Left ventricle myocardium inferior (tissue), 1 donor: ENCODE measurements around the gene C1QTNF12. TPM values are rescaled to one million over a fixed set of nuclear protein-coding genes. Genes with fewer than 3 reads are reported as not detected.

ENCODE experiments used
- DNase-seq: peaks from one replicate; pipeline ENCODE4 v3.0.0-alpha.2; 2020
- H3K27ac ChIP-seq: fragments of 200-600 bp; replicated peaks from 2 replicates; pipeline ENCODE4 v1.8.0; 2021
- H3K27me3 ChIP-seq: fragments of 200-600 bp; 2 replicates; pipeline ENCODE4 v1.8.0; 2021; ENCODE audit warnings: low read depth
- H3K36me3 ChIP-seq: fragments of 200-600 bp; 2 replicates; pipeline ENCODE4 v1.8.0; 2021
- H3K4me1 ChIP-seq: fragments of 200-600 bp; 2 replicates; pipeline ENCODE4 v1.8.0; 2021
- H3K4me3 ChIP-seq: fragments of 200-600 bp; 2 replicates; pipeline ENCODE4 v1.8.0; 2021; ENCODE audit warnings: mild to moderate bottlenecking, moderate library complexity
- H3K9me3 ChIP-seq: fragments of 200-600 bp; replicated peaks from 2 replicates; pipeline ENCODE4 v1.8.0; 2021
- intact Hi-C: fragments of 100-400 bp; cut with micrococcal nuclease; formaldehyde crosslinking; loops from one replicate; pipeline ENCODE4 v1.11.0; 2022
- total RNA-seq: library from RNA; stranded (reverse); fragmentation: NEBNext Ultra II Directional; extraction: Animal tissue kit (Norgen Biotek cat#: 25700); gene quantifications from one replicate; pipeline ENCODE4 v1.2.1, GENCODE V29; 2021
- TF ChIP-seq, protein P1 (sequence below): fragments of 200-600 bp; IDR thresholded peaks from 2 replicates; pipeline ENCODE4 v1.8.0; 2021; ENCODE audit warnings: antibody characterized with exemption, mild to moderate bottlenecking, borderline replicate concordance
- donor health status: DM: no; HTN: yes; CAD: no; lungs with severe emphysema.

The C1QTNF12 gene
- total RNA-seq, 1 donor from 2014 or later, result 0.55 TPM

DNA sequence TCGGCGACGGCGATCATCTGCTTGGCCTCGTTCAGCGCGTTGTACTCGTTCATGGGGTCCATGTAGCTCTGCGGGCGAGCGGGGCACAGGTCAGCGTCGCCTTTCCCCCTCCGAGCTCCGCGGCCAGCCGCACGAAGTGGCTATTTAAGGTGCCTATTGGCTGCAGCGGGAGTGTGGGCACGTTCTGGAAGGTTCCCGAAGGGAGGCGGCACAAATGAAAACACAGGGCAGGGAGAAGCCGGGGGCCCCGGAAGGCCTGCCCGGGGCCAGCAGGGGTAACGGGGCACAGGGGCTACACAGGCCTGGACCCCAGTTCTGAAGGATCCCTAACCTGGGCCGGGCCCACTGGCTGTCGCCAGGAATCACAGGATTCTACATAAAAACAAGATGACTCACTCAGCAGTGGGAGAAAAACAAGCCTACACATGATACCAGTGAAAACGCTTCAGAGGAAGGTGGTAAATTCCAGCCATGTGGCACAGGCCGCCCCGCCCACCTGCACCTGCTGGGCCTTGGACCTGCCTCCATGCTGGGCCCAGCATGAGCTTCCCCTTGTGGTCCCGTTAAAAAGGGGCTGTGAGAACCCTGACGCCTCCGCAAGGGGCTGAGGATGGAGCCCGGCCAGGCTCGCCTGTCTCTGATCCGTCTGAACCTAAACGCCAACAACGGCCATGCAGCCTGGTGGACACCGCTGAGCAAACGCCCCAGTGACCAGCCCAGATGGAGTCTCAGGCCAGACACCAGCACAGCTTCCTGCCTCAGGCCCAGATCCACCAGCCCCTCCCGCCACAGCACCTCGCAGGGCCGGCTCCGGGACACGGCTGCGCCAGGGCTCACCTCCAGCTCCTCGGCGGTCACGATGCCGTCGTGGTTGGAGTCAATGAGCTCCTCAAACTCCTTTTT is 28.6 kb downstream of the C1QTNF12 start:
- TF ChIP-seq, protein P1, sequence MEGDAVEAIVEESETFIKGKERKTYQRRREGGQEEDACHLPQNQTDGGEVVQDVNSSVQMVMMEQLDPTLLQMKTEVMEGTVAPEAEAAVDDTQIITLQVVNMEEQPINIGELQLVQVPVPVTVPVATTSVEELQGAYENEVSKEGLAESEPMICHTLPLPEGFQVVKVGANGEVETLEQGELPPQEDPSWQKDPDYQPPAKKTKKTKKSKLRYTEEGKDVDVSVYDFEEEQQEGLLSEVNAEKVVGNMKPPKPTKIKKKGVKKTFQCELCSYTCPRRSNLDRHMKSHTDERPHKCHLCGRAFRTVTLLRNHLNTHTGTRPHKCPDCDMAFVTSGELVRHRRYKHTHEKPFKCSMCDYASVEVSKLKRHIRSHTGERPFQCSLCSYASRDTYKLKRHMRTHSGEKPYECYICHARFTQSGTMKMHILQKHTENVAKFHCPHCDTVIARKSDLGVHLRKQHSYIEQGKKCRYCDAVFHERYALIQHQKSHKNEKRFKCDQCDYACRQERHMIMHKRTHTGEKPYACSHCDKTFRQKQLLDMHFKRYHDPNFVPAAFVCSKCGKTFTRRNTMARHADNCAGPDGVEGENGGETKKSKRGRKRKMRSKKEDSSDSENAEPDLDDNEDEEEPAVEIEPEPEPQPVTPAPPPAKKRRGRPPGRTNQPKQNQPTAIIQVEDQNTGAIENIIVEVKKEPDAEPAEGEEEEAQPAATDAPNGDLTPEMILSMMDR, result no peak
- Histone ChIP-seq H3K4me1 (peaks cover 52% of the 10 kb centered on the region), H3K36me3 (peaks cover 63% of the 10 kb centered on the region), H3K27ac (peak overlapping the region; percentile 71), H3K27me3 (no peaks in the 10 kb centered on the region), H3K4me3 (peak overlapping the region; percentile 34), H3K9me3 (no peaks in the 10 kb centered on the region)
- intact Hi-C loops, result no loop called here
- DNase-seq, result no peak

GRCh38 chr1:1216770-1217620 is 29.5 kb downstream of the C1QTNF12 start:
- Histone ChIP-seq H3K4me3 (peak overlapping the region; percentile 34), H3K36me3 (peaks cover 55% of the 10 kb centered on the region), H3K9me3 (no peaks in the 10 kb centered on the region), H3K27me3 (no peaks in the 10 kb centered on the region), H3K27ac (peak overlapping the region; percentile 71), H3K4me1 (peaks cover 59% of the 10 kb centered on the region)
- no peak for DNase-seq
- intact Hi-C loops, result no loop called here
- TF ChIP-seq, protein P1, result no peak

GRCh38 chr1:1215881-1216605 is 30.5 kb downstream of the C1QTNF12 start:
- peaks cover 45% of the 10 kb centered on the region for H3K36me3 ChIP-seq

GRCh38 chr1:1215080-1215676 is 31.3 kb downstream of the C1QTNF12 start:
- Histone ChIP-seq H3K27me3 (no peaks in the 10 kb centered on the region), H3K27ac (peak overlapping the region; percentile 71), H3K4me1 (peaks cover 66% of the 10 kb centered on the region), H3K9me3 (no peaks in the 10 kb centered on the region), H3K4me3 (no peak overlapping the region), H3K36me3 (peaks cover 37% of the 10 kb centered on the region)
- TF ChIP-seq, protein P1, result no peak
- no peak for DNase-seq
- intact Hi-C loops, result no loop called here

More at GRCh38 chr1:1215881-1216605, 30.5 kb downstream of the C1QTNF12 start:
- intact Hi-C loops, result no loop called here
- peak overlapping the region; percentile 34 for H3K4me3 ChIP-seq
- TF ChIP-seq, protein P1, result no peak
- H3K27me3 ChIP-seq, result no peaks in the 10 kb centered on the region
- peak overlapping the region; percentile 71 for H3K27ac ChIP-seq
- peaks cover 66% of the 10 kb centered on the region for H3K4me1 ChIP-seq
- no peak for DNase-seq
- no peaks in the 10 kb centered on the region for H3K9me3 ChIP-seq
